IPS-NIHi7 (cell line): ENCODE measurements around the gene PSMC6.
"Not testable (repeated sequence)": the region's sequence is repeated elsewhere in the genome, so short reads cannot be mapped to it uniquely, and the experiment has no call there.

Experiments
- DNase-seq: peaks from one replicate; pipeline ENCODE4 v3.0.0; 2012; ENCODE audit warnings: mixed read lengths; ENCODE audit errors: extremely low spot score

PSMC6 gene

DNA sequence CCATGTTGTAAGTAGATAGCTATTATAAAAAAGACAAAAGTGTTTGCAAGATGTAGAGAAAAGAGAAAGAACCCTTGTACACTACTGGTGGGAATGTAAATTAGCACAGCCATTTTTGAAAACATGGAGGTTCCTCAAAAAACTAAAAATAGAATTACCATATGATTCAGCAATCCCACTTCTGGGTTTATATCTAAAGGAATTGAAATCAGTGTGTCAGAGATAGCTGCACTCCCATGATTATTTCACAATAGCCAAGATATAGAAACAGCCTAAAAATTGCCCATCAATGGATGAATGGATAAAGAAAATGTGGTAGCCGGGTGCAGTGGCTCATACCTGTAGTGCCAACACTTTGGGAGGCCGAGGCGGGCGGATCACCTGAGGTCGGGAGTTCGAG is 9.2 kb downstream of the PSMC6 start:
- DNase-seq, result no peak

DNA sequence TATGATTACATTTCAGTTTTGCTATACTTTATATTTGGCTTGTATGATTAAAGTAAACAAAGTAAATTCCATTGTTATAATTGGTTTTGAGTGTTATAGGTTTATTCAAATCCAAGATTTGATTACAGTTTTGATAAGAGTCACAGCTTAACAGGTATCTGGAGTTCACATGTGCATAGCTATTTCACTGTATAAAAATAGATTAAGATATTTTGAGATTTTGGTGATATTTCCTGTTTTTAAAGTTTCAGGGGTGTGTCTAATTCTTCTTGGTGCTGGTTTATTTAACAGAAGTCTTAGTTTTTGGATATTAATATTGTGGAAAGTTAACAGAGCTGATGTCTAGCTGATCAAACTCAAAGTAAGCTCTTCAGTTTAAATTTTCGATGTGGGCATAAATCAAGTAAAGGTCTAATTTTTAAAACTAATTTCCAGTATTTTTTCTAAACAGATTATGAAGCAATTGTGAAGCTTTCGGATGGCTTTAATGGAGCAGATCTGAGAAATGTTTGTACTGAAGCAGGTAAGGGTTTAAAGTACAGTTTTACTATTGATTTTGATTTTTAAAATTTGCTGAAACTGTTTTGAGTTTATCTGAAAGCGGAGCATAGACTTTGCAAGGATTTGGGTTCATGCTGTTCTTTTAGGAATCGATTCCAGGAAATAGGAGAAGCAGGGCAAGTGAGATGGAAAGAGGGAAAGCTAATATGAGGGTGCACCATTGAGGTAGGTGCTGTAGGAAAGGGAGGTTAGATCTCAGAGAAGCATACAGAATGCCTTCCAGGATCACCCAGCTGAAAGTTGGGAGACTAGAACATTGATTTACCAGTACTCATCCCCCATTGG is 16.7 kb downstream of the PSMC6 start:
- no peak for DNase-seq

DNA sequence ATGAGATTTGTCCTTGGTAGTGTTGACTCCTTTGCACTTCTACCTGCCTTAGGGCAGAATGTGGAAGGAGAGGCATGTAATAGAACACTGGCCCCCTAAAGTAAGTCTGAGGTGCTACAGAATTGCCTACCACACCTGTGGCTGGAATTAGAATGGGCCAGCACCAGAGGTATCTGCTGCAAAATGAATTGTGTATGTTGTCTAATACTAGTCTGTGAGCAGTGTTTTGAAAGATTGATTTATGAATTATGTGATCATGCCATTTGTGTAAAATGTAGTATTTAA is 17.3 kb downstream of the PSMC6 start:
- no peak for DNase-seq

DNA sequence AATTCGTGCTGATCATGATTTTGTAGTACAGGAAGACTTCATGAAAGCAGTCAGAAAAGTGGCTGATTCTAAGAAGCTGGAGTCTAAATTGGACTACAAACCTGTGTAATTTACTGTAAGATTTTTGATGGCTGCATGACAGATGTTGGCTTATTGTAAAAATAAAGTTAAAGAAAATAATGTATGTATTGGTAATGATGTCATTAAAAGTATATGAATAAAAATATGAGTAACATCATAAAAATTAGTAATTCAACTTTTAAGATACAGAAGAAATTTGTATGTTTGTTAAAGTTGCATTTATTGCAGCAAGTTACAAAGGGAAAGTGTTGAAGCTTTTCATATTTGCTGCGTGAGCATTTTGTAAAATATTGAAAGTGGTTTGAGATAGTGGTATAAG is 20.5 kb downstream of the PSMC6 start:
- not testable (repeated sequence) for DNase-seq

DNA sequence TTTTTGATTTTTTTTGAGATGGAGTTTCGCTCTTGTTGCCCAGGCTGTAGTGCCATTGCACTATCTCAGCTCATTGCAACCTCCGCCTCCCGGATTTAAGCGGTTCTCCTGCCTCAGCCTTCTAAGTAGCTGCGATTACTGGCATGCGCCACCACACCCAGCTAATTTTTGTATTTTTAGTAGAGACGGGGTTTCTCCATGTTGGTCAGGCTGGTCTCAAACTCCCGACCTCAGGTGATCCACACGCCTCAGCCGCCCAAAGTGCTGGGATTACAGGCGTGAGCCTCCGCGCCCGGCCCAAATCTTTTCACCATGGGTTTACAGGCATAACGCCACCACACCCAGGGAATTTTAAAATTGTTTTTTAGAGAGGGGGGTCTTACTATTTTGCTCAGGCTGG is 22.0 kb downstream of the PSMC6 start:
- DNase-seq, result not testable (repeated sequence)

DNA sequence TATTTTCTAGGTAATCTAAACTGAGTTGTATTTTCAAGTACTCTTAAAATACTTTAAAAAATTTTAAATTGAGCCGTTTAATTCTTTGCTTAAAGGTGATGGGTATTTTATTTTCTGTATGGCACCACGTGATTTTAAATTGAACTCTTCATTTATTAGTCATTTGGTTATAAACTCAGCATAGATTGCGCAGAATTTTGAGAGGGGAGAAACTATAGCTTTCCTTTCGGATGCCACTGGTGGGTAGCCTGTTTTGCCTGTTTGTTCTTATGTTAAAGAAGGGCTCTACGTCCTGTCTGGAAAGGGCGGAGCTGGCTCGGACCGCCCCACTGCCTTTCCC is 22.6 kb downstream of the PSMC6 start:
- no peak for DNase-seq

DNA sequence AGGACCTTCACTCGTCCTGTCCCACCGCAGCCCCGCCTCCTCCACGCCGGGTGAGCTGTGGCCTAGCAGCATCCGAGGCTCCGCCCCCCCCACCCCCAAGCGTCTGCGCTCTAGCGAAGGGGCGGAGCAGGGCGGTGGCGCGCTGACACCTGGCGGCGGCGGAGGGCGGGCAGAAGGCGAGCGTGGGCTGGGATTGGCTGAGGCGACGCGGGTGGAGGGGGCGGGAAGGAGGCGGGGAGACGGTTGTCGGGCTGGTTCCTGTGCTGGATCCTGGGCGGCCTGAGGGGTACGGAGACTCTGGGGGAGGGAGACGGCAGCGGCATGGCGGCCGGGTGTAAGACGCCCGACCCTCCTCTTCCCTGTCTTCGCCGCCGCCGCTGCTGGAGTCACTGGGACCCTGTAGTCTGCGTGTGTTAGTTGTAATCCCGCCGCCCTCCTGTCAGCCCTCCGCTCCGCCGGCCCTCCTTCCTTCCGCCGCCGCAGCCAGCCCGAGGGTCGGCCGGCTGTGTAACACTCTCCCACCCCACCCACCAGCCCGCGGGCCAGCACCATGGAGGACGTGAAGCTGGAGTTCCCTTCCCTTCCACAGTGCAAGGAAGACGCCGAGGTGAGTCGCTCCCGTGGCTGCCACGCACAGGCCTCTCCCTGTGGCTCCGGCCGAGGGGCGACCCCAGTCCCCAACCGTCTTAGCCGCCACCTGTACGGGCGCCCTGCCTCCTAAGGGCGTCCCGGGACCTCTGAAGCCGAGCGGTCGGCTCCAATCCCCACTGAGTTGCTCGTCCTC is 23.1 kb downstream of the PSMC6 start, which contains the start of gene STYX:
STYX (plus strand) TSS at position 242 of the 784 bp plus-strand sequence; CDS start at position 551, 309 bp downstream.
- peak; percentile 95 for DNase-seq

DNA sequence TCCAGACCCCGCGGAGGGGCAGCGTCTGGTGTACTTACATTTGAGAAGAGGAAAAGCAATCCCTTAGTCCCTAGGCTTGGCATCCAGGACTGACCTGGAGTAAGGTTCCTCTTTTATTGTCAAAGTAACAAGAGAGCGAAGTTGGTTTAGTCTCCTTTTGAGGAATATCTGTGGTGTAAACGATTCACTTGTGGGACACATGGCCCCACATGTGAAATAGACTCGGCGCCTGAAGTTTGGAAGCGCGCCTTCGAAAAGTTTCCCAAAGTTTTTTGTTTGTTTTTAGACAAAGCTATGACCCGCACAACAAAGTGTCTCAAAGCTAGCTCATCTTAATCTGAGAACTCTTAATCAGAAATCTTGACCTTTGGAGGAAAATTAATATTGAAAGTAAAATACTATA is 23.7 kb downstream of the PSMC6 start:
- no peak for DNase-seq

DNA sequence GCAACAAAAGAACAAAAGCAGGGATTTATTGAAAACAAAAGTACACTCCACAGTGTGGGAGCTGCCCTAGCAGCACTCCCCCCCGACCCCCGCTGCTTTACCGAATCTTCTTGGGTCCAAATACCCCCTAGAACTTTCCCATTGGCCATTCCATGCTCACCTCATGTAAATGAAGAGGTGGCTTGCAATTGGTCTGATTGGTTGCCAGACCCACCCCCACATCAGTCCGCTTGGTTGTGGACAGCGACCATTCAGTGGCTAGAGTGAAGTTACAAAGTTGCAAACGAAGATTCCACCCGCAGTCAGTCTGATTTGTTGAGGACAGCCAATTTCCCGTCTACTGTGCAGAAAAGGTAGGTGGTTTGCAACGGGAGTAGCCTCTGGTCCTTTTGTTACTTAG is 26.8 kb downstream of the PSMC6 start:
- peak; percentile 8 for DNase-seq

DNA sequence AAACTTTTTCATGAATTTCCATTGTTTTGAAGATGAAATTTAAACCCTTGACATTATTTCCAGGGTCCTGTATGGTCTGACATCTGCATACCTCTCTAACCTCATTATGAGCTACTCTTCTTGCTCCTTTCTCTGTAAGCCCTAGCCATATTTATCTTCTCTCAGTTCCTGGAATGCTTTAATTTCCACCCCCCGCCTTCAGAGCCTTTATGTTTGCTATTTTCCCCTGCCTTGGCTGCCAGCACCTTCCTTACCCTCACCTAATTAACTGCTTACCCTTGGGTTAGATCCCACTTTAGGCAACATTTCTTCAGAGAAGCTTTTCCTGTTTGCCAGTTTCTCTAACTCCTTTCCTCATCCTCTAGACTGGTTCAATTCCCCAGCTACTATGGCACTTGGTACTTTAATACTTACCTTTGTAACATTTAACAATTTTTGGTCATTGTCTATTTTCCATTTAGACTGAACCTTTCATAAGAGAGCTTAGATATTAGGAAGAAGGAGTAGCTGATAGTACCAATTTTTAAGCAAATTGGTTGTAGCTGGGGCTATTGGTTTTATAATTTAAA is 29.0 kb downstream of the PSMC6 start:
- DNase-seq, result peak; percentile 14

DNA sequence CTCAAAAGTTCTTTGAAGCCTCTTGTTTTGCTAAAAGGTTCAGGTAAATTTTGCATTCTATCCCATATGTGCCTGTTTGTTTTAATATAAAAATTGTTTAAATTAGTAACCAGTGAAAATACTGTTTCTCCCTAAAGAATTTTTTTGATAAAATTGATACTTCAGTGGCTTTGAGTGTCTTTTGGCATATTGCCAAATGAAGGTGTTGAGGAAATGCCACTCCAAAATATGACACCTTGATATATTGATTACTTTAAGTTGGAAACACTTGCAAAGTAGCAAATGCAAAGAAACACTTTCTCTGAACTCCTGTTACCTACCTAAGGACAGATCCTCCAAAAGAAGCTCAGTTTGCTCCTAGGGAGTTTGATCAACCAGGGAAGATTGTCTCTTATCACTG is 31.4 kb downstream of the PSMC6 start:
- no peak for DNase-seq

DNA sequence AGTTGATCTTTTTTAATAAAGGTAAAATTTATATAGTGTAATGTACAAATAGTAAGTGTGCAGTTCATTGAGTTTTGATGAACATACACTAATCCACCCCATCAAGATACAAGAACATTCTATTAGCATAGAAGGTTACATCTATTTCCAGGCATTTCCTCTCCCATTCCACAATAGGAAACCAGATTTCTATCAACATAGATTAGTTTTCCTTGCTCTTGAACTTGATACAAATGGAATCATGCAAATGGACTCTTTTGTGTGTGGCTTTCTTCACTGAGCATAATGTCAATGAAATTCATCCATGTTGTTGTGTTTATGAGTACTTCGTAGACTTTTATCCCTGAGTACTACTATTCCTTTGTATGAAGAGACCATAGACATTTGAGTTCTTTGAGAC is 33.8 kb downstream of the PSMC6 start:
- DNase-seq, result no peak

DNA sequence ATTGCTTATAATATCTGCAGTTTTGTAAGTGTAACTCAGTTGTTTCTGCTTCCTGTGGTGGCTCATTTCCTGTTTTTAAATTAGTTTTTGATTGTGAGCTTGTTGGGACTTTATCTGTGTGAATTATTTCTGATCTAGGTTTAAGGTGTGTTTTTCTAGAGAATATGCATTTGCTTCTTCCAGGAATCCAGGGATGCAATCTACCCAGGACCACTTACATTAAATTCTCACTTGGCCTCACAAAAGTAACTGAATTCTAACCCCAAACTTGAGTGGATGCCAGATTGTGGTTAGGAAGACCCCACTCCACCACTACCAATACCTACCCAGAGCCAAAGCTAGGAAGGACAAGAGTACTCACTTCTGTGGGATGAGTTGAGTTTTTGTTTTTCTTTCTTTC is 34.9 kb downstream of the PSMC6 start:
- no peak for DNase-seq

DNA sequence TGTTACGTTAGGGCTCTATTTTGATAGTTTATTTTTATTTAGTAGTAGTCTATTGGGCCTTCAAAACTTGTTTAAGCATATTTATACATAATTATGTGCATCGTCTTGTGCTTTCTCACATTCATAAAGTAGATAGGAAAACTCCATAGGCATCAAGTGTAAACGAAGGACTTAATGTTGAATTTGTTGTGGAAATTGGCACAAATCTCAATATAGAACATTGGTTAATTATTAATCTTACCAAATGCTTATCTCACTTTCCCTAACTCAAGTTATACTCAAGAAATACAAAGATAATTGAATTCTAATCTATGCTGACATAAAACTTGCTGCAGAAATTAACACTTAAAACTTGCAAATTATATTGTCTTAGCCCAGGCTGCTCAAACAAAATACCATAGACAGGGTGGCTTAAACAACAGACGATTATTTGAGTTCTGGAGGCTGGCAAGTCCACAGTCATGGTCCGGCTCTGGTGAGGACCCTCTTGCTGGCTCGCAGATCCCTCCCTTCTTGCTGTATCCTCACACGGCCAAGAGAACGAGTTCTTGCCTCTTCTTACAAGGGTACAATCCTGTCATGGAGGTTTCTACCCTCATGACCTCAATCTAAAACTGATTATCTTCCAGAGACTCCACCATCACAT is 41.8 kb downstream of the PSMC6 start:
- DNase-seq, result no peak

DNA sequence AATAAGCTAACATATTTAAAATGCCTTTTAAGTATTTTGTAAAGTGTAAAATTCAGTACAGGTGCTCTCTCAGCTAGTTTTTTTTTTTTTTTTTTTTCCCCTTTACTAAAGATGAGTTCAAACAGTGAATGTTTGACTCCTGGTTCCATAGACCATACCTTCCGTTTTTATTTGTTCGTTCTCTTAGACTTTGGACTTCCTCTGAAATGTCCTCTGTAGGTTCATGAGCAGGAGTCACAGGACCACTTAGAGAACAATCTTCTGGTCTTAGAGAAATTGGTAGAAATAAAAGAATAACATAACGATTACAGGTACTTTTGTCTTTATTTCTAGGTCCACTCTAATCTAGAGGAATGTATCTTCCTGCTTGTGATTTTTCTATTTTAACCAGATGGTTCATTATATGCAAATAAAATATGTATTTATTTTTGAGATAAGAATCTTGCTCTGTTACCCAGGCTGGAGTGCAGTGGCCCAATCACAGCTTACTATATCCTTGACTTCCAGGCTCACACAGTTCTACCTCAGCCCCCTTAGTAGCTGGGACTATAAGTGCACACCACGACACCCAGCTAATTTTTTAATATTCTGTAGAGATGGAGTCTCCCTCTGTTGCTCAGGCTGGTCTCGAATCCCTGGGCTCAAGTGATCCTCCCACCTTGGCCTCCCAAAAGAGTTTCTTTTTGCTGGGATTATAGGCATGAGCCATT is 48.8 kb downstream of the PSMC6 start:
- DNase-seq, result no peak

DNA sequence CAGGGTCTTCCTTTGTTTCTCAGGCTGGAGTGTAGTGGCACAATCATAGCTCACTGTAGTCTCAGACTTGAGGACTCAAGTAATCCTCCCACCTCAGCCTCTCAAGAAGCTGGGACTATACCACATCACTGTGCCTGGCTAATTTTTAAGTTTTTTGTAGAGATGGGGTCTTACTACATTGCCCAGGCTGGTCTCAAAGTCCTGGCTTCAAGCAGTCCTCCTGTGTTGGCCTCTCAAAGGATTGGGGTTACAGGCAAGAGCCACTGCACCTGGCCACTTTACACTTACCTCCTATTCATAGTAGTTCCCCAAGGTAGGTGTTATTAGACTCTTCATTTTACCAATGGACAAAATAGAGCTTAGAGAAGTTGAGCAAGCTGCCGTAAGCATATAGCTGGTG is 52.1 kb downstream of the PSMC6 start:
- no peak for DNase-seq

DNA sequence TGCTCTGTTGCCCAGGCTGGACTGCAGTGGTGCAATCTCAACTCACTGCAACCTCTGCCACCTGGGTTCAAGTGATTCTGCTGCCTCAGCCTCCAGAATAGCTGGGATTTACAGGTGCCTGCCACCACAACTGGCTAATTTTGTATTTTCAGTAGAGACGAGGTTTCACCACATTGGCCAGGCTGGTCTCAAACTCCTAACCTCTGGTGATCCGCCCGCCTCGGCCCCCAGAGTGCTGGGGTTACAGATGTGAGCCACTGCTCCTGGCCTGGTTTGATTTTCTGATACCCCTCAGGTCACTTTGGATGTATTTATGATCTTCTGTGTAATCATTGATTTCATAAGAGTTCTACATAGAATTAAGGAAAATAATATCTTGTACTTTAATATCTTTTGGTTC is 55.9 kb downstream of the PSMC6 start:
- DNase-seq, result not testable (repeated sequence)

DNA sequence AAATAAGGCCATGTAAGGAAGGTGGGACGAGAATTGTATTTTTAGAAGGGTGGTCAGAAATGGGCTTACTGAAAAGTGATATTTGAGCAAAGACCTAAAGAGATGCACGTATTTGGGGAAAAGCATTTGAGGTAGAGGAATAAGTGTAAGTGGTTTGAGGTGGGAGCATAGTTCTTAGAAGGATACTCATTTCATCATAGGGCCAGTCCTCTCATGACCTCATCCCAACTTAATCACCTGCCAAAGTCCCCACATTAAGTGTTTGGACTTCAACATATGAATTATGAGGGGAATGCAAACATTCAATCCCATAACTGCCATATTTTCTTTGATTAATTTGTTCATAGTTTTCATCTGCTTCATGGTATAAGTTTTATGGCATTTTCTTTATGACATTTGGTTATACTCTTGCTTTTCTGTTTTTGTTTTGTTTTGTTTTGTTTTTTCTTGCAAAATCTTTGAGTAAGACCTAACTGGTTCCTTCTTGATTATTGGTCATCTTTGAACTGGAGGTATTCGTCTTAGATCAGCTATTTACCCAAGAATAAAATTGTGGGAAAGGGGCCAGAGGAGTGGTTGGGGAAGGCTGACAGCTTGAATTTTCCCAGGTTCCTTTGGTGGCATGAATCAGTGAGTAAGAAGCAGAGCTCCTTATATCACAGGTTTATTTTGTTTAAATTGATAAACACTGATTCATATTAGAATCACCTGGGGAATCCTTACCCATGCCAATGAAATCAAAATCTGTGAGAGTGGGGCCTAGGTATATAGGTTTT is 60.2 kb downstream of the PSMC6 start:
- DNase-seq, result no peak

DNA sequence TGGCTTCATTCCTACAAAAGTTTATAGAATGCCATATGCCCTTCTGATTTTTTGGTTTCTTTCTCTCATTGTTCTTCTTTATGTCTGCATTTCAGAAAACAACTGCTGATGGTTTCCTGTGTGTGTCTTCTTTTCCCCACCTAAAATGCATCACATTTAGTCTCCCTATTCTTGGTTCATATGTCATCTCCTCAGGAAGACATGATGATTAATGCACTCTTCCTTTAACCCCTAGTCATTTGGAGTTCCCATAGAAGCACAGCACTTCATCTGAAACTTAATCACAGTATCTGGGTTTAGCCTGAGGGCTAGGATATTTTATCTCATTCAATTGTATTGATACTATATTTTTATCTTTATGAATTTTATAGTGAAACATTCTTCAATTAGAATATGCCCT is 62.9 kb downstream of the PSMC6 start:
- DNase-seq, result no peak

DNA sequence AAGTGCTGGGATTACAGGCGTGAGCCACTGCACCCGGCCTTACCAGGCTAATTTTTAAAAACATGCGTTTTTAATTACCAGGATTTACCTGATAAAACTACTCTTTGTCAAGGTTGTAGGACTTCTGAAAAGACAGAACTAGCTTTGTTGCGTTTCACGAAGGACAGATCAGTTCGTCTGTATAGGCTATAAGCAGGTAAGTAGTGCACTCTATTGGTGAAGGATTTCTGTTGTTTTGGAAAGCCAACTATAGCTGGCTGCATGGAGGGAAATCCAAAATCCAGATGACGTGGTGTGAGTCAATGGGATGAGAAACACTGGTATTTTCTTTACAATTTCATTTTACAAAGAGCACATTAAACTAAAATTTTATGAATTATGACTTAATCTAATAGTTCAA is 69.8 kb downstream of the PSMC6 start:
- peak; percentile 10 for DNase-seq
